Endothelial cell of umbilical vein (primary cell): ENCODE data around the gene PPP1R12C. TPM values are rescaled to one million over a fixed set of nuclear protein-coding genes. Genes with fewer than 3 reads are reported as not detected.

Experiments used
- BruUV-seq: library from RNA; stranded (reverse); fragments of 400-500 nt; replicated peaks from 2 replicates; lab custom pipeline; 2021; lab: Mats Ljungman, UMichigan
- CTCF ChIA-PET: fragments of 300-600, 350-600 bp; sonication (Branson Sonifier 250); formaldehyde crosslinking; loops from one replicate; lab custom pipeline; 2021; ENCODE audit warnings: antibody characterized with exemption, inconsistent platforms; lab: Charles Lee
- POLR2A ChIA-PET: fragments of 300-600, 350-600 bp; sonication (Branson Sonifier 250); formaldehyde crosslinking; loops from one replicate; lab custom pipeline; 2021; ENCODE audit warnings: antibody characterized with exemption, inconsistent platforms; lab: Charles Lee
- DNase-seq: peaks from one replicate; pipeline ENCODE4 v3.0.0-alpha.2; 2011; ENCODE audit warnings: low read depth, low spot score
- FAIRE-seq: peaks from 2 replicates; lab custom pipeline; 2011; peaks lifted over from hg19 to GRCh38; lab: Jason Lieb, UNC
- H2AFZ ChIP-seq: 2 replicates; pipeline ENCODE4 v1.6.0; 2012; ENCODE audit warnings: low read depth, low read length, control low read depth, inconsistent platforms
- H3K27ac ChIP-seq: 2 replicates; pipeline ENCODE4 v1.5.1; 2011; ENCODE audit warnings: low read depth, mild to moderate bottlenecking, control low read depth, low read length, moderate library complexity; ENCODE audit not compliant: insufficient read depth
- H3K27me3 ChIP-seq, 2 experiments: 2 replicates each; pipeline versions ENCODE4 v1.6.0 to v1.6.1; 2011; ENCODE audit warnings: low read length in 2 of 2, mixed read lengths in 1 of 2; ENCODE audit not compliant: control insufficient read depth in 2 of 2, insufficient read depth in 2 of 2
- H3K36me3 ChIP-seq, 2 experiments: 2 replicates in 1 of 2; 3 replicates in 1 of 2; pipeline ENCODE4 v1.5.1; 2011; ENCODE audit warnings: low read length in 2 of 2, mild to moderate bottlenecking in 1 of 2, moderate library complexity in 1 of 2; ENCODE audit not compliant: control insufficient read depth in 2 of 2, insufficient read depth in 2 of 2; ENCODE audit errors: extremely low read depth in 1 of 2
- H3K4me1 ChIP-seq: 3 replicates; pipeline ENCODE4 v1.5.1; 2011; ENCODE audit warnings: mild to moderate bottlenecking, low read length; ENCODE audit not compliant: control insufficient read depth, insufficient read depth; ENCODE audit errors: extremely low read depth
- H3K4me2 ChIP-seq: 2 replicates; pipeline ENCODE4 v1.6.1; 2011; ENCODE audit warnings: low read length, control low read depth, mixed read lengths; ENCODE audit not compliant: insufficient read depth
- H3K4me3 ChIP-seq, 3 experiments: fragments of 200-600 bp in 1 of 3; sonication (generic), shearing (Covaris generic) in 1 of 3; replicated peaks in 1 of 3; 2 replicates each; pipeline ENCODE4 v1.5.1; 2011 to 2016; ENCODE audit warnings: control low read depth in 3 of 3, low read length in 3 of 3, mild to moderate bottlenecking in 2 of 3, inconsistent platforms in 1 of 3, low read depth in 1 of 3, moderate library complexity in 1 of 3; ENCODE audit not compliant: insufficient read depth in 1 of 3
- H3K79me2 ChIP-seq: 2 replicates; pipeline ENCODE4 v1.6.0; 2012; ENCODE audit warnings: low read length, inconsistent platforms; ENCODE audit not compliant: control insufficient read depth, insufficient read depth
- H3K9ac ChIP-seq: replicated peaks from 2 replicates; pipeline ENCODE3; 2011; ENCODE audit warnings: low read length, control low read depth; ENCODE audit not compliant: insufficient read depth; ENCODE audit errors: extremely low read depth
- H3K9me1 ChIP-seq: replicated peaks from 3 replicates; pipeline ENCODE4 v1.6.0; 2011; ENCODE audit warnings: mild to moderate bottlenecking, low read length; ENCODE audit not compliant: control insufficient read depth, insufficient read depth; ENCODE audit errors: extremely low read depth
- H3K9me3 ChIP-seq: replicated peaks from 2 replicates; pipeline ENCODE4 v1.5.1; 2012; ENCODE audit warnings: low read length, inconsistent platforms; ENCODE audit not compliant: control insufficient read depth, insufficient read depth
- H4K20me1 ChIP-seq: replicated peaks from 2 replicates; pipeline ENCODE3; 2011; ENCODE audit warnings: mild to moderate bottlenecking, low read length; ENCODE audit not compliant: control insufficient read depth, insufficient read depth; ENCODE audit errors: extremely low read depth
- CTCF ChIP-seq, 2 donors: IDR thresholded peaks; 1 replicate in 1 of 2; 2 replicates in 1 of 2; pipeline ENCODE4 v1.5.1; 2011; ENCODE audit warnings: low read length in 2 of 2, mild to moderate bottlenecking in 2 of 2, moderate library complexity in 2 of 2, control low read depth in 1 of 2, inconsistent platforms in 1 of 2, low read depth in 1 of 2; ENCODE audit not compliant: insufficient read depth in 1 of 2; ENCODE audit errors: extremely low read depth in 1 of 2
- EZH2 ChIP-seq: IDR thresholded peaks from 2 replicates; pipeline ENCODE4 v1.6.1; 2012; ENCODE audit warnings: borderline replicate concordance, low read depth, mild to moderate bottlenecking, moderate library complexity, low read length, inconsistent platforms; ENCODE audit not compliant: severe bottlenecking
- FOS ChIP-seq: IDR thresholded peaks from 2 replicates; pipeline ENCODE4 v1.6.1; 2011; ENCODE audit warnings: mild to moderate bottlenecking, low read length, moderate library complexity, borderline replicate concordance; ENCODE audit not compliant: insufficient read depth
- GATA2 ChIP-seq: IDR thresholded peaks from 2 replicates; pipeline ENCODE4 v1.7.0; 2011; ENCODE audit warnings: low read depth, mild to moderate bottlenecking, moderate library complexity, mixed read lengths, low read length; ENCODE audit not compliant: insufficient read length, insufficient read depth
- JUN ChIP-seq: IDR thresholded peaks from 2 replicates; pipeline ENCODE4 v1.6.1; 2011; ENCODE audit warnings: borderline replicate concordance, low read depth; ENCODE audit not compliant: insufficient read length, insufficient read depth
- MAX ChIP-seq: IDR thresholded peaks from 2 replicates; pipeline ENCODE4 v1.6.1; 2011; ENCODE audit not compliant: insufficient read depth, insufficient read length
- MYC ChIP-seq: IDR thresholded peaks from one replicate; pipeline ENCODE4 v1.6.1; 2011; ENCODE audit warnings: mild to moderate bottlenecking, low read depth, low read length
- POLR2A ChIP-seq: IDR thresholded peaks from 2 replicates; pipeline ENCODE4 v1.6.1; 2012; ENCODE audit warnings: low read depth, mild to moderate bottlenecking, control low read depth, low read length
- POLR2AphosphoS5 ChIP-seq: IDR thresholded peaks from 2 replicates; pipeline ENCODE4 v1.6.1; 2012; ENCODE audit warnings: low read depth, mild to moderate bottlenecking, control low read depth, low read length, moderate library complexity; ENCODE audit not compliant: insufficient read depth
- dilution Hi-C: fragments of 300-500 bp; cut with MboI; formaldehyde crosslinking; loops from one replicate; pipeline ENCODE4 v1.15.0; 2019; ENCODE audit warnings: low sequenced_read_pairs; ENCODE audit not compliant: extremely low pct_ligation_motif_present
- intact Hi-C: fragments of 100-400 bp; cut with micrococcal nuclease; formaldehyde crosslinking; loops from one replicate; pipeline ENCODE4 v1.10.0; 2022
- polyA plus RNA-seq, 4 experiments: library from polyadenylated mRNA; depleted of rRNA in 3 of 4; stranded (reverse) in 3 of 4; unstranded in 1 of 4; fragments of >200 nt; gene quantifications; 2 replicates each; pipeline versions ENCODE4 v1.2.1 to v1.2.3, GENCODE V29; 2011 to 2012; ENCODE audit warnings: missing spikeins in 1 of 4
- total RNA-seq: library from RNA; stranded (reverse); gene quantifications from 2 replicates; pipeline ENCODE4 v1.2.3, GENCODE V29; 2021

PPP1R12C gene
- total and polyA plus RNA-seq, 2 donors (not counting 3 experiments of a cell fraction or from before 2014, with no cell fraction given), result 69.5 to 149 TPM

DNA sequence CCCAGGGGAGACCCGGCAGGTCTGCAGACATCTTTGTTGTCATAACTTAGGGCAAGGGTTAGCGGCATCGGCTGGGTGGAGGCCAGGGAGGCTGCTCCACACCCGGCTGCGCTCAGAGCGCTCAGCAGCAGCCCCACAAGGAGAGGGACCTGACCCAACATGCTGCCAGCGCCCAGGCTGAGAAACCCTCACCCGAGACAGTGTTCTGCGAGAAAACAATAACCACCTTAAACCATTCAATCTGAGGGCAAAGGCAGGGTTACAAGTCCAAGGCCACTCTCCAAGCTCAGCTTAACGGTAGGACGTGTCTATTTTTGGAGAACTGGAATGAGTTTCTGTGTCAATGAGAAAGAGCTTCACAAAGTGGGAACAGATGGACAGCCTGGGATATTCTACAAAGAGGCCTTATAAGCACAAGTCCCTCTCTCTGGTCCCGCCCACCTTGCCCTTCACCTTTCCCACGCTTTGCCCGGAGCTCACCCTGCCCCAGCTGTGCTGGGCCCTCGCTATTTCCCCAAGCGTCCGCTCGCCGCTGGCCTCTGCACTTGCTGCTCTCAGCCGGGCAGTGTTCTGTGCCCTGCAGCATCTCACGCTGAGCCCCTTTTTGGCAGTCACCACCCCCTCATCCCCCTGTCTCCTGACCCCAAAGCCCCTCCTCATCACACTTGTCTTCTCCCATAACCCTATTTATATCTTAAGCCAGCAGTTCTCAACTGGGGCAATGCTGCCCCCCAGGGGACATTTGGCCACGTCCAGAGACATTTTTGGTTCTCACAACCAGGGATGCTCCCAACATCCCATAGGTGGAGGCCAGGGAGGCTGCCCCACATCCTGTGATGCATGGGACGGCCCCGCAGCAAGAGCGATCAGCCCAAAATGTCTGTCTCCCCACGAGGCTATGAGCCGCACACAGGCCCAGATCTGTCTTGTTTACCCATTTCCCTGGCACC lies 17.6 kb downstream of the PPP1R12C start:
- no TSS peak for BruUV-seq
- TF ChIP-seq POLR2AphosphoS5 (no peak), GATA2 (no peak), MYC (no peak), MAX (no peak), POLR2A (no peak), JUN (no peak), CTCF (IDR thresholded peaks at IDR 0.05; ENCODE audit: extremely low read depth in 1 of 2, insufficient read depth in 1 of 2, low read depth in 1 of 2, low read length in 2 of 2) (no peak), EZH2 (no peak), FOS (no peak)
- no peaks in the 10 kb centered on the region for H3K9me3 ChIP-seq
- dilution Hi-C loops, result no loop called here
- no peak overlapping the region for H3K4me3 ChIP-seq
- CTCF ChIA-PET, result interaction anchor here (1.2 kb wide), 1 partner anchor 12 kb away, joined by 4 read pairs; no protein-coding TSS in a partner anchor
- H3K27ac ChIP-seq, result no peak overlapping the region
- peaks cover 2% of the 10 kb centered on the region for H3K79me2 ChIP-seq
- H3K9me1 ChIP-seq, result no peaks in the 10 kb centered on the region
- H3K36me3 ChIP-seq, result peaks cover 4 to 25% of the 10 kb centered on the region in 2 experiments
- POLR2A ChIA-PET, result no interaction called here
- no peaks in the 10 kb centered on the region for H3K27me3 ChIP-seq
- FAIRE-seq (no peak), DNase-seq (no peak)
- H3K9ac ChIP-seq, result no peak overlapping the region
- H3K4me2 ChIP-seq, result no peak overlapping the region
- H2AFZ ChIP-seq, result no peak overlapping the region
- intact Hi-C loops, result no loop called here
- no peaks in the 10 kb centered on the region for H3K4me1 ChIP-seq
- H4K20me1 ChIP-seq, result no peaks in the 10 kb centered on the region
